ENCODE measurements around the gene TSGA10IP.

- TF ChIP-seq CTCF (IDR thresholded peaks at IDR 0.05) (no peak), POLR2AphosphoS5 (IDR thresholded peaks at IDR 0.05) (no peak)
Measured at GRCh38 chr11:65937766-65938165, 7.5 kb upstream of the TSGA10IP start.
